A549 (cell line): ENCODE measurements around the gene CR2.

Experiments used
- FOSL2 ChIP-seq, 2 experiments: fragments of 450-650 bp in 1 of 2; fragments of >200 bp in 1 of 2; sonication (Bioruptor Twin) in 1 of 2; formaldehyde crosslinking; IDR thresholded peaks; 2 replicates each; pipeline versions ENCODE4 v1.5.0 to v1.6.1; 2016 to 2020; ENCODE audit warnings: mild to moderate bottlenecking in 1 of 2, moderate library complexity in 1 of 2
- KDM1A ChIP-seq: fragments of 200-600 bp; sonication (generic); IDR thresholded peaks from 2 replicates; pipeline ENCODE4 v1.6.1; 2016; ENCODE audit warnings: low read depth, mild to moderate bottlenecking
- NFE2L2 ChIP-seq: fragments of 150-350 bp; conservative IDR thresholded peaks from 2 replicates; pipeline ENCODE4 v1.6.1; 2014; ENCODE audit warnings: low read length
- POLR2A ChIP-seq: IDR thresholded peaks from 2 replicates; pipeline ENCODE4 v1.6.1; 2012; ENCODE audit warnings: mild to moderate bottlenecking, low read length
- TFCP2L1 ChIP-seq: fragments of 250-450 bp; sonication (Bioruptor Pico); IDR thresholded peaks from 2 replicates; pipeline ENCODE4 v1.5.0; 2021; ENCODE audit warnings: mild to moderate bottlenecking
- TF ChIP-seq, protein P1 (sequence below): fragments of 250-450 bp; sonication (Bioruptor Pico); IDR thresholded peaks from 2 replicates; pipeline ENCODE4 v1.5.0; 2021; ENCODE audit warnings: mild to moderate bottlenecking, moderate library complexity, borderline replicate concordance
- TF ChIP-seq, protein P2 (sequence below): fragments of 150-350 bp; IDR thresholded peaks from 2 replicates; pipeline ENCODE4 v1.6.1; 2014; ENCODE audit warnings: low read depth, mild to moderate bottlenecking, low read length
- TF ChIP-seq, protein P3 (sequence below): fragments of >200 bp; sonication (Bioruptor Twin); formaldehyde crosslinking; IDR thresholded peaks from 3 replicates; pipeline ENCODE4 v1.5.1; 2016
- TF ChIP-seq, protein P4 (sequence below): IDR thresholded peaks from 2 replicates; pipeline ENCODE4 v1.6.1; 2012; ENCODE audit warnings: low read depth, borderline replicate concordance
- TF ChIP-seq, protein P5 (sequence below): IDR thresholded peaks from 2 replicates; pipeline ENCODE4 v1.6.1; 2012
- TF ChIP-seq, protein P6 (sequence below): IDR thresholded peaks from 2 replicates; pipeline ENCODE4 v1.6.1; 2012

DNA sequence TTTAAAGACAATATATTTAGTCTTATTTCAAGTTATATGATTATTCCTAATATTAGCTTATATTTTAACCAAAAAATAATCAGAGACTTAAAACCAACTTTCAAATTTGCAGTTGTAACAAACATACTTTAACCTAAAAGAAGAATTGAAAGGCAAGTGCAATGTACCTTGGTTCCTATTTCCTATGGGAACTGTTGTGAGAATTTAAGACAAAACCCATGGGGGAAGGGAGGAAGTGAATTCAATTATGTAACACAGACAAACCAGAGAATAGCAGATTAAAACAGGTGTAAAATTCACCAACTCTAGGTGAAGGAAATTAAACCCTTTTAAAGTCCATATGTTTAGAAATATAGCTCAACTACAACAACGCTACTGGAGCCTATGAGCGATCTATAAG, 22.6 kb upstream of the CR2 start:
- TF ChIP-seq, protein P1, sequence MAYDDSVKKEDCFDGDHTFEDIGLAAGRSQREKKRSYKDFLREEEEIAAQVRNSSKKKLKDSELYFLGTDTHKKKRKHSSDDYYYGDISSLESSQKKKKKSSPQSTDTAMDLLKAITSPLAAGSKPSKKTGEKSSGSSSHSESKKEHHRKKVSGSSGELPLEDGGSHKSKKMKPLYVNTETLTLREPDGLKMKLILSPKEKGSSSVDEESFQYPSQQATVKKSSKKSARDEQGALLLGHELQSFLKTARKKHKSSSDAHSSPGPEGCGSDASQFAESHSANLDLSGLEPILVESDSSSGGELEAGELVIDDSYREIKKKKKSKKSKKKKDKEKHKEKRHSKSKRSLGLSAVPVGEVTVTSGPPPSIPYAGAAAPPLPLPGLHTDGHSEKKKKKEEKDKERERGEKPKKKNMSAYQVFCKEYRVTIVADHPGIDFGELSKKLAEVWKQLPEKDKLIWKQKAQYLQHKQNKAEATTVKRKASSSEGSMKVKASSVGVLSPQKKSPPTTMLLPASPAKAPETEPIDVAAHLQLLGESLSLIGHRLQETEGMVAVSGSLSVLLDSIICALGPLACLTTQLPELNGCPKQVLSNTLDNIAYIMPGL: no peak
- TF ChIP-seq, protein P2, sequence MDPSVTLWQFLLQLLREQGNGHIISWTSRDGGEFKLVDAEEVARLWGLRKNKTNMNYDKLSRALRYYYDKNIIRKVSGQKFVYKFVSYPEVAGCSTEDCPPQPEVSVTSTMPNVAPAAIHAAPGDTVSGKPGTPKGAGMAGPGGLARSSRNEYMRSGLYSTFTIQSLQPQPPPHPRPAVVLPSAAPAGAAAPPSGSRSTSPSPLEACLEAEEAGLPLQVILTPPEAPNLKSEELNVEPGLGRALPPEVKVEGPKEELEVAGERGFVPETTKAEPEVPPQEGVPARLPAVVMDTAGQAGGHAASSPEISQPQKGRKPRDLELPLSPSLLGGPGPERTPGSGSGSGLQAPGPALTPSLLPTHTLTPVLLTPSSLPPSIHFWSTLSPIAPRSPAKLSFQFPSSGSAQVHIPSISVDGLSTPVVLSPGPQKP: no peak
- TF ChIP-seq, protein P3, sequence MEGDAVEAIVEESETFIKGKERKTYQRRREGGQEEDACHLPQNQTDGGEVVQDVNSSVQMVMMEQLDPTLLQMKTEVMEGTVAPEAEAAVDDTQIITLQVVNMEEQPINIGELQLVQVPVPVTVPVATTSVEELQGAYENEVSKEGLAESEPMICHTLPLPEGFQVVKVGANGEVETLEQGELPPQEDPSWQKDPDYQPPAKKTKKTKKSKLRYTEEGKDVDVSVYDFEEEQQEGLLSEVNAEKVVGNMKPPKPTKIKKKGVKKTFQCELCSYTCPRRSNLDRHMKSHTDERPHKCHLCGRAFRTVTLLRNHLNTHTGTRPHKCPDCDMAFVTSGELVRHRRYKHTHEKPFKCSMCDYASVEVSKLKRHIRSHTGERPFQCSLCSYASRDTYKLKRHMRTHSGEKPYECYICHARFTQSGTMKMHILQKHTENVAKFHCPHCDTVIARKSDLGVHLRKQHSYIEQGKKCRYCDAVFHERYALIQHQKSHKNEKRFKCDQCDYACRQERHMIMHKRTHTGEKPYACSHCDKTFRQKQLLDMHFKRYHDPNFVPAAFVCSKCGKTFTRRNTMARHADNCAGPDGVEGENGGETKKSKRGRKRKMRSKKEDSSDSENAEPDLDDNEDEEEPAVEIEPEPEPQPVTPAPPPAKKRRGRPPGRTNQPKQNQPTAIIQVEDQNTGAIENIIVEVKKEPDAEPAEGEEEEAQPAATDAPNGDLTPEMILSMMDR: no peak
- TF ChIP-seq, protein P4, sequence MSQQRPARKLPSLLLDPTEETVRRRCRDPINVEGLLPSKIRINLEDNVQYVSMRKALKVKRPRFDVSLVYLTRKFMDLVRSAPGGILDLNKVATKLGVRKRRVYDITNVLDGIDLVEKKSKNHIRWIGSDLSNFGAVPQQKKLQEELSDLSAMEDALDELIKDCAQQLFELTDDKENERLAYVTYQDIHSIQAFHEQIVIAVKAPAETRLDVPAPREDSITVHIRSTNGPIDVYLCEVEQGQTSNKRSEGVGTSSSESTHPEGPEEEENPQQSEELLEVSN: no peak
- TF ChIP-seq FOSL2 (IDR thresholded peaks at IDR 0.05): no peak
- TF ChIP-seq FOSL2 (CRISPR knock-in tag; IDR thresholded peaks at IDR 0.05): no peak
- TF ChIP-seq, protein P5, sequence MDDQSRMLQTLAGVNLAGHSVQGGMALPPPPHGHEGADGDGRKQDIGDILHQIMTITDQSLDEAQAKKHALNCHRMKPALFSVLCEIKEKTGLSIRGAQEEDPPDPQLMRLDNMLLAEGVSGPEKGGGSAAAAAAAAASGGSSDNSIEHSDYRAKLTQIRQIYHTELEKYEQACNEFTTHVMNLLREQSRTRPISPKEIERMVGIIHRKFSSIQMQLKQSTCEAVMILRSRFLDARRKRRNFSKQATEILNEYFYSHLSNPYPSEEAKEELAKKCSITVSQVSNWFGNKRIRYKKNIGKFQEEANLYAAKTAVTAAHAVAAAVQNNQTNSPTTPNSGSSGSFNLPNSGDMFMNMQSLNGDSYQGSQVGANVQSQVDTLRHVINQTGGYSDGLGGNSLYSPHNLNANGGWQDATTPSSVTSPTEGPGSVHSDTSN: no peak
- no peak for TF ChIP-seq KDM1A
- no peak for TF ChIP-seq TFCP2L1 (CRISPR knock-in tag)
- no peak for TF ChIP-seq POLR2A
- TF ChIP-seq, protein P6, sequence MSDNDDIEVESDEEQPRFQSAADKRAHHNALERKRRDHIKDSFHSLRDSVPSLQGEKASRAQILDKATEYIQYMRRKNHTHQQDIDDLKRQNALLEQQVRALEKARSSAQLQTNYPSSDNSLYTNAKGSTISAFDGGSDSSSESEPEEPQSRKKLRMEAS: no peak
- TF ChIP-seq NFE2L2: no peak
